NOMO-1 treated with dmso at 0.1 percent for 144 hours (cell line): Measurements from ENCODE around the gene FERMT1.
"Not testable (repeated sequence)": the region's sequence is repeated elsewhere in the genome, so short reads cannot be mapped to it uniquely, and the experiment has no call there.

Experiments used
- DNase-seq: peaks from one replicate; lab custom pipeline; 2025; ENCODE audit not compliant: unreplicated experiment; lab: John Stamatoyannopoulos, UW

FERMT1 gene

GRCh38 chr20:6041808-6042265 lies 81.0 kb downstream of the FERMT1 start:
- DNase-seq: no peak

- no peak for DNase-seq
Measured at GRCh38 chr20:6040958-6041807, 81.6 kb downstream of the FERMT1 start.

GRCh38 chr20:6040540-6040939 lies 82.3 kb downstream of the FERMT1 start:
- DNase-seq: no peak

- no peak for DNase-seq
Measured at GRCh38 chr20:6039766-6040165, 83.1 kb downstream of the FERMT1 start.

- DNase-seq: no peak
Measured at GRCh38 chr20:6038256-6038655, 84.6 kb downstream of the FERMT1 start.

- no peak for DNase-seq
Measured at GRCh38 chr20:6037082-6037481, 85.7 kb downstream of the FERMT1 start.

GRCh38 chr20:6036213-6036612 lies 86.6 kb downstream of the FERMT1 start:
- DNase-seq: no peak

DNA sequence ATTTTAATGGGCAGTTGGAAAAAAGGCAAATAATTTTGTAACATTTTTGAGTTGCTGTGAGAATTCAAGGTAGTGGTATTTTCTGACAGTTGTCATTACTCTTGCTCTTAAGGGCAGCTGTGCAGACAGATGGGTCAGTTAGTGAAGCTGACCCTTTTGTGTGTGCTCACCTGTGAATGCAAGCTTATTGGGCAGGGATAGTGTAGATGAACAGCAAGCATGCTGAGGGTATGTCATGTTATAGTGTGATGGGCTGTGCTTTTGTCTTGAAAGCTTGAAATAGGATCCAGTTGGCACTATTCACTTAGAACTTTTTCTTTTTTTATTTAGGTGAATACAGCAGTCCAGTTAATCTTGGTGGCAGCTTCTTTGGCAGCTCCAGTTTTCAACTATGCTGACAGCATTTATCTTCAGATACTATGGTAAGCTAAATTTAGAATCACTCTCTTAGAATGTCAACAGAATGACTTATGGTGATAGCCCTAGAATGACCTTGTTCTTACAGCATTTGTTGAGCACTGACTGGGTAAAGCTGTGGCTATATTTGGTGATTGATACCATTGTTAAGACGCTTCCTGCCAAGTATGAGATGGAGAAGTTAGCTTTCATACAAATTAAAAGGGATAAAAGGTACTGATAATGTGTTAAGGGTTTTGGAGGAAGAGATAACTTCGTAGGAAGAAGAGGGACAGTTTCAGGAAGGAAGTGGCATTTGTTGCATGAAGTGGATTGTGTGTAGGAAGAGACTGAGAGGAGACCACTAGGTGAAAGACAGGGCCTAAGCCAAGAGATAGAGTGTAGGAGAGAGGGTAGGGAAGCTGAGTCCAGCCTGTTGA lies 88.5 kb downstream of the FERMT1 start:
- no peak for DNase-seq

GRCh38 chr20:6032907-6033306 lies 89.9 kb downstream of the FERMT1 start:
- not testable (repeated sequence) for DNase-seq

- no peak for DNase-seq
Measured at GRCh38 chr20:6030453-6031080, 92.3 kb downstream of the FERMT1 start.

- DNase-seq: no peak
Measured at GRCh38 chr20:6029538-6029937, 93.3 kb downstream of the FERMT1 start.

DNA sequence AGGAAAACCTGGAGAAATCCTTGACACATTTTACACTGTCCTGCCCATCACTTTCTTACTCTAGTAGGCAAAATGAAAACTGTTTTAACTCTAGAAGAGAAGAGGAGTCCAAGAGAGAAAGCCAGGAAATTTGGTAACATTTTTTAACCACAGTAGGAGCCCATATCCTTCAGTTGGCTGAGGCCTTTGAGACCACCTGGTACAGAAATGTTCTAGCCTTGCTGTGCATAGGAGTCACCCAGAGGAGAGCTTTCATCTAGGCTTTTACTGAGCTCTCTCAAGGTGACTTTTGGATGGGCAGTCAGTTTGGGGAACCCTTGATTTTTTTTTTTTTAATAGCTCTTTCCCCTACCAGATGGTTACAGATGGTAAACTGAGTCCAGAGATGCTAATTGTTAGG lies 94.0 kb downstream of the FERMT1 start:
- no peak for DNase-seq

GRCh38 chr20:6026051-6026450 lies 96.8 kb downstream of the FERMT1 start:
- DNase-seq: no peak
